Measurements from ENCODE around the gene ITFG2. TPM values are rescaled to one million over a fixed set of nuclear protein-coding genes. Genes with fewer than 3 reads are reported as not detected.

The ITFG2 gene
- total and polyA plus RNA-seq, 2 of the 13 experiments (the other 11 are each of a cell fraction or from before 2014, with no cell fraction given), result 14.8 to 15.5 TPM

GRCh38 chr12:2773199-2773875 is 39.1 kb upstream of the ITFG2 start:
- in situ Hi-C loops (cut with HindIII; ENCODE audit: extremely low pct_ligation_motif_present, low pct_unique_long_range_greater_than_20kb) (no loop called here), intact Hi-C loops (cut with micrococcal nuclease; ENCODE audit: unreplicated experiment) (no loop called here)
- Histone ChIP-seq H3K4me1 (ENCODE audit: insufficient read depth, low read length) (no peaks in the 10 kb centered on the region), H3K27ac (ENCODE audit: extremely low read length, insufficient read depth, low read length) (no peak overlapping the region), H3K9ac (ENCODE audit: insufficient read depth, low read depth, low read length) (no peak overlapping the region), H3K4me3 (replicated peaks in 1 of 3; ENCODE audit: insufficient read depth in 1 of 3, low read depth in 2 of 3, low read length in 3 of 3) (no peak overlapping the region), H3K27me3 (ENCODE audit: control insufficient read depth in 1 of 2, insufficient read depth in 2 of 2, low read length in 2 of 2) (peaks cover 5 to 55% of the 10 kb centered on the region in 2 experiments; a peak in 4 of 5 replicates), H3K79me2 (ENCODE audit: insufficient read depth, low read length) (no peaks in the 10 kb centered on the region), H3K4me2 (ENCODE audit: low read depth, low read length) (no peak overlapping the region), H4K20me1 (ENCODE audit: insufficient read depth, low read length) (no peaks in the 10 kb centered on the region), H3K9me3 (ENCODE audit: low read length) (no peaks in the 10 kb centered on the region), H2AFZ (ENCODE audit: low read length) (no peak overlapping the region), H3K36me3 (replicated peaks in 1 of 2; ENCODE audit: control insufficient read depth in 1 of 2, insufficient read depth in 2 of 2, low read length in 2 of 2) (no peaks in the 10 kb centered on the region)
- 38% methylated on average over 14 of the region's 19 CpGs for WGBS (ENCODE audit: low lambda C conversion rate)
- CTCF ChIA-PET (ENCODE audit: low intra/inter-chr PET ratio, low total read pairs), result no interaction called here
- POLR2A ChIA-PET, result no interaction called here
- FAIRE-seq, result no peak
- ATAC-seq, result no peak
- no peak for DNase-seq (ENCODE audit: low spot score)
- no TSS peak for BruUV-seq (replicated peaks)
- TF ChIP-seq, protein P1, sequence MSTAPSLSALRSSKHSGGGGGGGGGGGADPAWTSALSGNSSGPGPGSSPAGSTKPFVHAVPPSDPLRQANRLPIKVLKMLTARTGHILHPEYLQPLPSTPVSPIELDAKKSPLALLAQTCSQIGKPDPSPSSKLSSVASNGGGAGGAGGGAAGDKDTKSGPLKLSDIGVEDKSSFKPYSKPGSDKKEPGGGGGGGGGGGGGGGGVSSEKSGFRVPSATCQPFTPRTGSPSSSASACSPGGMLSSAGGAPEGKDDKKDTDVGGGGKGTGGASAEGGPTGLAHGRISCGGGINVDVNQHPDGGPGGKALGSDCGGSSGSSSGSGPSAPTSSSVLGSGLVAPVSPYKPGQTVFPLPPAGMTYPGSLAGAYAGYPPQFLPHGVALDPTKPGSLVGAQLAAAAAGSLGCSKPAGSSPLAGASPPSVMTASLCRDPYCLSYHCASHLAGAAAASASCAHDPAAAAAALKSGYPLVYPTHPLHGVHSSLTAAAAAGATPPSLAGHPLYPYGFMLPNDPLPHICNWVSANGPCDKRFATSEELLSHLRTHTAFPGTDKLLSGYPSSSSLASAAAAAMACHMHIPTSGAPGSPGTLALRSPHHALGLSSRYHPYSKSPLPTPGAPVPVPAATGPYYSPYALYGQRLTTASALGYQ (CRISPR knock-in tag; IDR thresholded peaks at IDR 0.05), result no peak
- TF ChIP-seq CENPT (CRISPR knock-in tag; IDR thresholded peaks at IDR 0.05; ENCODE audit: low read depth) (no peak), MZF1 (CRISPR knock-in tag; IDR thresholded peaks at IDR 0.05; ENCODE audit: borderline replicate concordance) (no peak), ATF7-NPFF (CRISPR knock-in tag; IDR thresholded peaks at IDR 0.05; ENCODE audit: low read depth) (no peak), ZNF468 (CRISPR knock-in tag; IDR thresholded peaks at IDR 0.05) (no peak), ZNF224 (CRISPR knock-in tag; IDR thresholded peaks at IDR 0.05) (no peak), ZNF253 (CRISPR knock-in tag; IDR thresholded peaks at IDR 0.05; ENCODE audit: borderline replicate concordance) (no peak)
